Measurements from ENCODE around the gene ATP2A3. TPM values are rescaled to one million over a fixed set of nuclear protein-coding genes. Genes with fewer than 3 reads are reported as not detected.

ATP2A3 gene
- total and polyA plus RNA-seq, 10 donors: 103 to 240 (median 194) TPM

- H3K27ac ChIP-seq: peak overlapping the region; percentile 19 to 97 (median 92)
- H3K36me3 ChIP-seq: peaks cover 0 to 40% (median 3%) of the 10 kb centered on the region in 6 donors
These were observed 2.6 kb downstream of the ATP2A3 start for GRCh38 chr17:3961564-3962047.

GRCh38 chr17:3960764-3961163 is 3.5 kb downstream of the ATP2A3 start:
- intact Hi-C loops (cut with DNase I; ENCODE audit: low total_unique reads): no loop called here
- Histone ChIP-seq H3K9me3 (no peaks in the 10 kb centered on the region), H3K4me1 (peaks cover 63 to 95% (median 87%) of the 10 kb centered on the region in 6 donors), H3K27ac (peak overlapping the region in 4 of 8 donors; percentile 91 to 97 (median 95)), H3K27me3 (replicated peaks in 1 of 7) (peaks cover 0 to 19% (median 0%) of the 10 kb centered on the region in 7 donors), H3K4me3 (peak overlapping the region in 6 of 8 donors; percentile 8 to 99 (median 90)), H3K36me3 (peaks cover 0 to 49% (median 3%) of the 10 kb centered on the region in 6 donors)
- TF ChIP-seq, protein P1, sequence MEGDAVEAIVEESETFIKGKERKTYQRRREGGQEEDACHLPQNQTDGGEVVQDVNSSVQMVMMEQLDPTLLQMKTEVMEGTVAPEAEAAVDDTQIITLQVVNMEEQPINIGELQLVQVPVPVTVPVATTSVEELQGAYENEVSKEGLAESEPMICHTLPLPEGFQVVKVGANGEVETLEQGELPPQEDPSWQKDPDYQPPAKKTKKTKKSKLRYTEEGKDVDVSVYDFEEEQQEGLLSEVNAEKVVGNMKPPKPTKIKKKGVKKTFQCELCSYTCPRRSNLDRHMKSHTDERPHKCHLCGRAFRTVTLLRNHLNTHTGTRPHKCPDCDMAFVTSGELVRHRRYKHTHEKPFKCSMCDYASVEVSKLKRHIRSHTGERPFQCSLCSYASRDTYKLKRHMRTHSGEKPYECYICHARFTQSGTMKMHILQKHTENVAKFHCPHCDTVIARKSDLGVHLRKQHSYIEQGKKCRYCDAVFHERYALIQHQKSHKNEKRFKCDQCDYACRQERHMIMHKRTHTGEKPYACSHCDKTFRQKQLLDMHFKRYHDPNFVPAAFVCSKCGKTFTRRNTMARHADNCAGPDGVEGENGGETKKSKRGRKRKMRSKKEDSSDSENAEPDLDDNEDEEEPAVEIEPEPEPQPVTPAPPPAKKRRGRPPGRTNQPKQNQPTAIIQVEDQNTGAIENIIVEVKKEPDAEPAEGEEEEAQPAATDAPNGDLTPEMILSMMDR (IDR thresholded peaks at IDR 0.05 in 8 of 11, conservative IDR thresholded peaks at IDR 0.05 in 3 of 11): no peak
- TF ChIP-seq POLR2A (IDR thresholded peaks at IDR 0.05) (no peak), POLR2AphosphoS5 (IDR thresholded peaks at IDR 0.05) (no peak)
- WGBS, 5 donors: 31 to 56% (median 33%) methylated on average over 14 of the region's 14 CpGs
- DNase-seq: no peak

More at GRCh38 chr17:3961564-3962047, 2.6 kb downstream of the ATP2A3 start:
- peak overlapping the region in 7 of 8 donors; percentile 3 to 99 (median 90) for H3K4me3 ChIP-seq
- WGBS, 5 donors: 17 to 46% (median 28%) methylated on average over 4 to 5 of the region's 5 CpGs
- no peaks in the 10 kb centered on the region for H3K9me3 ChIP-seq
- peak; percentile 93 for DNase-seq
- peaks cover 63 to 95% (median 90%) of the 10 kb centered on the region in 6 donors for H3K4me1 ChIP-seq
- TF ChIP-seq POLR2AphosphoS5 (IDR thresholded peaks at IDR 0.05) (peak; percentile 66 to 87 (median 83)), POLR2A (IDR thresholded peaks at IDR 0.05) (no peak)
- TF ChIP-seq, protein P1 (IDR thresholded peaks at IDR 0.05 in 8 of 11, conservative IDR thresholded peaks at IDR 0.05 in 3 of 11): peak in 1 of 11 experiments; percentile 14
- peaks cover 0 to 19% (median 0%) of the 10 kb centered on the region in 7 donors for H3K27me3 ChIP-seq (replicated peaks in 1 of 7)
- intact Hi-C loops (cut with DNase I; ENCODE audit: low total_unique reads): no loop called here

DNA sequence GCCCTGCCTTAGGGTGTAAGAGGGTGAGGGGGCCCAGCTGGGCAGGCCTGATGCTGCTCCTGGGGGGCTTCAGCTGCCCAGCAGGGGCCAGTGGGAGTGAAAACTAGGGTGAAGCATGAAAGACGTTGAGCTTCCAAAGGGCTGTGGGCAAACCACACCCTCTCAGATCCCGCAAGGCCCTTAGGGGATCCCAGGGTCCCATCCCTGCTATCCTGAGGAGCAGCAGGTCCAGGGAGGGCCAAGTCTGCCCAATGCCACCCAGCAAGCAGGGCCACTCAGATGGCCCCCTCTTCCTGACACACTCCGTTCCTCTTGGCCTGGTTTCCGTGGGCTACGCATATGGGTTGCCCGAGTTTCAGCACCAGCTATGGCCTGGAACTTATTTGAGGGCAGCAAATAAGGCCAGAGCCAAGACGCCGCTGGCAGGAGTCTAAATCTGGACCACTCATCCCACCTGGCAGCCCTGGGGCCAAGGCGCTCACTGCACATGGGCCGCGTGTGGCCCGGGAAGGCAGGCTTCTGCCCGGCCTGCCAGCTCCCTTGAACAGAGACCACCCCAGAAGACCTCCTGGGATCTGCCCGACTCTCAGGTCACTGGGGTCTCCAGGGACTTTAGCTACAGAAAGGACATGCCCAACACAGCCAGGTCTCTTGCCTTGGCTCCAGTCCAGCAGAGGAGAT is 4.2 kb downstream of the ATP2A3 start:
- Histone ChIP-seq H3K4me1 (peaks cover 57 to 95% (median 87%) of the 10 kb centered on the region in 6 donors), H3K36me3 (peaks cover 0 to 56% (median 3%) of the 10 kb centered on the region in 6 donors), H3K9me3 (no peaks in the 10 kb centered on the region), H3K4me3 (peak overlapping the region in 2 of 8 donors; percentile 91 to 99), H3K27me3 (replicated peaks in 1 of 7) (peaks cover 0 to 19% (median 0%) of the 10 kb centered on the region in 7 donors), H3K27ac (peak overlapping the region in 5 of 8 donors; percentile 26 to 97 (median 95))
- TF ChIP-seq, protein P1 (IDR thresholded peaks at IDR 0.05 in 8 of 11, conservative IDR thresholded peaks at IDR 0.05 in 3 of 11): no peak
- no peak for TF ChIP-seq POLR2A (IDR thresholded peaks at IDR 0.05)
- peak in 1 of 3 donors; percentile 10 for TF ChIP-seq POLR2AphosphoS5 (IDR thresholded peaks at IDR 0.05)
- intact Hi-C loops (cut with DNase I; ENCODE audit: low total_unique reads): no loop called here
- peak; percentile 74 for DNase-seq
- WGBS, 5 donors: 71 to 90% (median 84%) methylated on average over 10 to 14 of the region's 14 CpGs
